Hepatocyte (in vitro differentiated cells): ENCODE results near the gene CKAP2L.

Experiments
- EZH2phosphoT487 ChIP-seq: fragments of 200-600 bp; sonication (generic); IDR thresholded peaks from one replicate; pipeline ENCODE4 v1.6.1; 2018; ENCODE audit warnings: antibody characterized with exemption, mild to moderate bottlenecking, low read depth, moderate library complexity; ENCODE audit not compliant: unreplicated experiment, severe bottlenecking
- TF ChIP-seq, protein P1 (sequence below): fragments of 200-600 bp; sonication (generic); IDR thresholded peaks from 2 replicates; pipeline ENCODE4 v1.5.1; 2016; ENCODE audit warnings: antibody characterized with exemption, mild to moderate bottlenecking; ENCODE audit not compliant: poor library complexity

GRCh38 chr2:112787294-112787693 is 22.9 kb upstream of the CKAP2L start:
- TF ChIP-seq, protein P1, sequence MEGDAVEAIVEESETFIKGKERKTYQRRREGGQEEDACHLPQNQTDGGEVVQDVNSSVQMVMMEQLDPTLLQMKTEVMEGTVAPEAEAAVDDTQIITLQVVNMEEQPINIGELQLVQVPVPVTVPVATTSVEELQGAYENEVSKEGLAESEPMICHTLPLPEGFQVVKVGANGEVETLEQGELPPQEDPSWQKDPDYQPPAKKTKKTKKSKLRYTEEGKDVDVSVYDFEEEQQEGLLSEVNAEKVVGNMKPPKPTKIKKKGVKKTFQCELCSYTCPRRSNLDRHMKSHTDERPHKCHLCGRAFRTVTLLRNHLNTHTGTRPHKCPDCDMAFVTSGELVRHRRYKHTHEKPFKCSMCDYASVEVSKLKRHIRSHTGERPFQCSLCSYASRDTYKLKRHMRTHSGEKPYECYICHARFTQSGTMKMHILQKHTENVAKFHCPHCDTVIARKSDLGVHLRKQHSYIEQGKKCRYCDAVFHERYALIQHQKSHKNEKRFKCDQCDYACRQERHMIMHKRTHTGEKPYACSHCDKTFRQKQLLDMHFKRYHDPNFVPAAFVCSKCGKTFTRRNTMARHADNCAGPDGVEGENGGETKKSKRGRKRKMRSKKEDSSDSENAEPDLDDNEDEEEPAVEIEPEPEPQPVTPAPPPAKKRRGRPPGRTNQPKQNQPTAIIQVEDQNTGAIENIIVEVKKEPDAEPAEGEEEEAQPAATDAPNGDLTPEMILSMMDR: no peak
- TF ChIP-seq EZH2phosphoT487: no peak
